Activated gamma-delta T cell treated with anti-CD3 and anti-CD28 coated beads, Interleukin-2, amount 50 U/mL, for 16 hours (primary cell): Measurements from ENCODE around the gene RHOG.
"Not testable (repeated sequence)": the region's sequence is repeated elsewhere in the genome, so short reads cannot be mapped to it uniquely, and the experiment has no call there.

ENCODE experiments used
- DNase-seq: peaks from one replicate; pipeline ENCODE4 v3.0.0-alpha.2; 2020; ENCODE audit warnings: low read depth

RHOG gene

DNA sequence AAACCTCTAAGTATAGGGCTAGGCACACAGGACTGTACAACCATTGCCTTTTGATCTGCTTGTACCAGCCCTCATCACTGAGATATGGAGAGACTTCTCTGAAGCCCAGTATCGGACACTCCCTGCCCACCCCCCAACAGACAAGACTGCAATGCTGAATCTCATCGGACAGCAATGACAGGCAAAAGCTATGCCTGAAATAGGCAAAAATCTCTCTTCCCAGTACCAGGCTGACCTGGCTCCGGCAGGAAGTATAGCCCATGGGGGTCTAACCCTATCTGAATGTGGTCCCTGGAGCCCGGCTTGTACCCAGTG, 6.5 kb downstream of the RHOG start:
- no peak for DNase-seq

DNA sequence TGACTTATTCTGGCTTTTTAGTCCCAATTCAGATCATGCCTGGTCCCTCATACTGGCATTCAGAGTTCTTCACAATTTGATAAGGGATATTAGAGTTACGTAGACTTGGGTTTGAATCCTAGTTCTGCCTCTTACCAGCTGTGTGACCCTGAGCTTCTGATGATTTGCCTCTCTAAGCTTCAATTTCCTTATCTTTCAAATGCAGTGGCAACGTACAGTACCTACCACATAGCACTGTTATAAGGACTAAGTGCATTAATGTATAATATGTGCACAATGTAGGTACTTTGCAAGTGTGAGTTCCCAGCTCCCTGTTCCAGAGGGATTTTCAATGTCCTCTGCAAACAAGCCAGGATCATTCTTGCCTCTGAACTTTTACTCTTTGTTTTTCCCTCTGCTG, 7.3 kb downstream of the RHOG start:
- DNase-seq = no peak

DNA sequence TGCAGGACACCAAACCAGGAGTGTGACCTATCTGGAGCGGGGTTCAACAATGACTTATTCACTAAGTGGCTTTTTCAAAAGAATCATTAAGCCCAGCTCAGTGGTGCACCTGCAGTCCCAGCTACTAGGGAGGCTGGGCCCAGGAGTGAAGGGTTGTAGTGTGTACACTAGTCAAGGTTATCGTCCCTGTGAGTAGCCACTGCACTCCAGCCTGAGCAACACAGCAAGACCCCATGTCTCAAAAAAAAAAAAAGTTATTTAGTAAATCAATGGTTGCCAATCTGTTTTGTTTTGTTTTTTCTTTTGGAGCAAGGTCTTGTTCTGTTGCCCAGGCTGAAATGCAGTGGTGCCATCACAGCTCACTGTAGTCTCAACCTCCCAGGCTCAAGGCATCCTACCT, 7.9 kb downstream of the RHOG start:
- DNase-seq = no peak

DNA sequence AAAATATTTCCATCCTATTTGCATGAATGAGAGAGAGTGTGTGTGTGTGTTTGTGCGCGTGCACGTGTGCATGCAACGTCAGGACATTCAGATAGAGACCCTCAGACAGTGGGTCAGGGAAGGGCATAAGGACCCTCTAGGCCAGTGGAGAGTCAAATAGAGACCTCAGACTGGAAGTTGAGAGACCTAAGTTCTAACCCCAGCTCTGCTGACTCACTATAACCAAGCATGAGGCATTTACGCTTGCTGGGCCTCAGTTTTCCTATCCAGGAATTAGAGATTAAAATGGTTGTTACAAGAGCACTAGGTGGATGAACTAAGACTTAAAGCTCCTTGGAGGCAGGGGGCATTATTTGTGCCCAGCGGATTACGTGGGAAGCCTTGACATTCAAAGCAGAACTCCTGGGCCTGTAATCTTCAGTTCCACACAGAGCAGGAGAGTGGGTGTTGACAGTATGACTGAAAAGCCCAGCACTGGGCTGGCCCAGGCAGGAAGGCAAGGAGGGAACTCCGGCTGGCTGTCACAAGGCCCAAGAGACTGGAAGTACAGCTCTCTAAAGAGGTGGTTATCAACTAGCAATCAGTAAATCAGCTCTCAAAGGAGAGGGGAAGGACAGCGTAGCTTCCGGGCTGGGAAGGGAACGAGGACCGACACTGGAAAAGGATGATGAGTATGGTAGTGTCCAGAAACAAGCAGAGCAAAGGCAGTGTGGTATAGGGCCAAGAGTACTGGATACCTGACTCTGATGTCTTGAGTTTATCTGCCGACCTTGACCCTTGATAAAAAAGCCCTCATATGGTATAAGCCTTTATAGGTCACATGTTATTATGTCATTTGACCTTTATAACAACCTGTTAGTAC, 9.2 kb downstream of the RHOG start:
- no peak for DNase-seq

DNA sequence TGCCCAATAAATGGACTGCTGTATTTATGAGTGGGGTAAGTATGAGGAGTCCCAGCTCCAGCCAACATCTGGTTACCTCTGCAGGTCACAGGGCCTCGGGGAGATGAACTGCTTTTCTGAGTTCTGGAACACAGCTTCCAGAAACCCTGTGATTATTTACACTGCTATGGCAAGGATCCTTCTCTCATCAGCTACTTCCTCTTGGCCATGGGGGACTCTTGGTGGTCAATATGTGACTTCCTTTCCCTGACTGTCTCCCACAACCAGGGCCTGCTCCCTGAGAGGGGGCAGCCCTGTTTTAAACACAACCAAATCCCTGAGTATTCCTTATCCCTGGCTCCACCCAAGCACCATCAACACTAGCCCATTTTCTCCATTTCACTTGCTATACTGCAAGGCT, 10.0 kb downstream of the RHOG start:
- DNase-seq = no peak

DNA sequence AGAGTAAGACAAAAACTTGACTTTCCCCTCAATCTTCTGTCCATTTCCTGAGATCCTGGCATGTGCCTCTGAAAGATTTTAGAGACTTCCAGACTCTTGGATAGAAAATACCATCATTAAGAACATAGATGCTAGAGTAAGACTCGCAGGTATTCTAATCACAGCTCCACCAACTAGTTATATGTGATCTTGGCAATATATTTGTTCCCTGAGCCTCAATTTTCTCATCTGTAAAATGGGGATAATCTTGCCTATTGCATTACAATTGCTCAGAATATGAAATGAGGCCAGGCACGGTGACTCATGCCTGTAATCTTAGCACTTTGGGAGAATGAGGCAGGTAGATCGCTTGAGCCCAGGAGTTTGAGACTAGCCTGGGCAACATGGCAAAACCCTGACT, 10.7 kb downstream of the RHOG start:
- DNase-seq = no peak

DNA sequence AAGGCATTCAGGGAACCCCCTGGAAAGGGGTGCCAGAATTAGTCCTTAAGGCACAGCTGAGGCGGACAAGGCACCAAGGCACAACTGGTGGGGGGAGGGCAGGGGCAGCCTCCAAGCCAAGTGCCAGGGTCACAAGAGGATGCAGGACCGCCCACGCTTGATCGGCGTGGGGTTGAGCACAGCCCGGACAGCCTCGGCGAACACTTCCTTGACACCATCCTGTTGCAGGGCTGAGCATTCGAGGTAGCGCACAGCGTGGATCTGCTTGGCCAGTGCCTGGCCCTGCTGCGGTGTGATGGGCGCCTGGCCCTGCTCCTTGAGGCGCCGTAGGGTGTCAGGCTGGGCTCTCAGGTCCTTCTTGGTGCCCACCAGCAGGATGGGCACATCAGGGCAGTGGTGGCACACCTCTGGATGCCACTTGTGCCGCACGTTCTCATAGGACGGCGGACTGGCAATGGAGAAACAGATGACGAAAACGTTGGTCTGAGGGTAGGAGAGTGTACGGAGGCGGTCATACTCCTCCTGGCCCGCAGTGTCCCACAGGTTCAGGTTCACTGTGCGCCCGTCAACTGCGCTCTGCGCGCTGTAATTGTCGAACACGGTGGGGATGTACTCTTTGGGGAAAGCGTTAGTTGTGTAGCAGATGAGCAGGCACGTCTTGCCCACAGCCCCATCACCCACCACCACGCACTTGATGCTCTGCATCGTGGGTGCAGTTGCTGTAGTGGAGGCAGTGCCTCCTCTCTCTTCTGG, 13.1 kb downstream of the RHOG start:
- no peak for DNase-seq

DNA sequence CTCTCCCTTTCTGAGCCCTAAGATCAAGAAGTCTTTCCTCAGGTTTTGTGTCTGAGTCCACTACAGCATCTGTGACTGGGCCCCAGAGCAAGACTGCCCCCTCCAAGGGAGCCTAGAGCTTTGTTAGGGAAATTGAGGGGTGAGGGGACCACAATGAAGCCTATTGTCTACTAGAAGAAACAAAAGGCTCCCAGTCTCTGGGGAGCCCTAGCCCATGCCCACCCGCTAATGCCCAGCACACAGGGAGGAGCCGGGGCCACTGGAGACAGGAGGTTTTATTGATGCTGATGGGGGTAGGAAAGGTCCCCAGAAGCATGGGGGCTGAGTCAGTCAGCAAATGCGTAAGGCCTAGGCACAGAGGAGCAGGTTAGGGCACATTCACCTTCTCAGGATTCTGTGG, 14.0 kb downstream of the RHOG start:
- DNase-seq = no peak

DNA sequence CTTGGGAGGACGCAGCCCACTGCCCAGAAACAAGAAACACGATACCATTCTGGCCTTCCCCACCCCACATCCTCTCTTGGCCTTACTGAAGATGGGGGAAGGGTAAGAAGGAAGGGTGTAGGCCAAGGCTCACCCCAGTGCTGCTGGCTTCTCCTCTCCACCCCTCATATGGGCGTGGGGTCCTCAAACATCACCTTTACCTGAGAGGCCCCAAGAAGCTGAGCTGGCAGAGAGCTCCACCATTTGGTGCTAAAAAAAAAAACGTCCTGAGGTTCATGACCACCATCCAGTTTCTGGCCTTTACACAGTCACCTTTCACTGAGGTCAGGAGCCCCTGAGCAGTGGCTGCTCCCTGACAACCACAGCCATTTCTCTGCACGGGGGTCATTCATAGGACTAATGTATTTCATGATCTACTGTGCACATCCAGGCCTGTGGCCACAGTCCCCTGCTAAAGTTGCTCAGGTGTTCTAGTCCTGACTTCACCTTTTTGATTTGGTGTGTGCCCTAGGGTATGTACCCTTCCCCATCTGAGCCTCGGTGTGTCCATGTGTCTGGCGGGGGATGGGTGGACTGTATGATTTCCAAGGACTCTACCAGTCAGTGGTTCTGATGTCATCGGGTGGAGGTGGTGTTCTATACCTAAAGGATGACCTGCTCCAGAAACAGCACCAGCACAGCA, 15.1 kb downstream of the RHOG start:
- no peak for DNase-seq

DNA sequence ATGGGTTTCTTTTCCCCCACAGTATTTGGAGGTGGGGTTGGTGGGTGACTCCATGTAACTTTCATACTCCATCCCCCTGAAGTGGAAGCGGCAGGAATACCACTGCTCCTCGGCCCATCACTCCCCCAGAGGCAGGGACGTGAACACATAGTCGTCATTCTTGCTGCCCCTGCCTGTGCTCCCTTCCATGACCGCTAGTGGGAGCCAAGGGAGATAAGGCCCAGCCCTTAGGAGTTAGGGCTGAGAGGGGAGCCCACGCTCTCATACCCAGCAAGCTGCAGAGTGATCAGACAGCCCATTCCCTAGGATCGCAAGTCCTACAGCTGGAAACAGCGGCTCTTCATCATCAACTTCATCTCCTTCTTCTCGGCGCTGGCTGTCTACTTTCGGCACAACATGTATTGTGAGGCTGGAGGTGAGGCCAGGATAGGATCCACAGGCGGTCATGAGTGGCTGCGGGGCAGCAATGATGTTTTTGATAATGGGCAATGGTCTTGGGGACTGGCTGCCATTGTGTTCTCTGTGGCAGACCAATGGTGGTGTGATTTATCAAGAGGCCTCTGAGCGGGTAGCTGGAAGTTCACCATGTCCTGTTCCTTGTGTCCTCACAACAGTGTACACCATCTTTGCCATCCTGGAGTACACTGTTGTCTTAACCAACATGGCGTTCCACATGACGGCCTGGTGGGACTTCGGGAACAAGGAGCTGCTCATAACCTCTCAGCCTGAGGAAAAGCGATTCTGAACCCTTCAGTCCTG, 15.9 kb downstream of the RHOG start:
- peak; percentile 73 for DNase-seq

DNA sequence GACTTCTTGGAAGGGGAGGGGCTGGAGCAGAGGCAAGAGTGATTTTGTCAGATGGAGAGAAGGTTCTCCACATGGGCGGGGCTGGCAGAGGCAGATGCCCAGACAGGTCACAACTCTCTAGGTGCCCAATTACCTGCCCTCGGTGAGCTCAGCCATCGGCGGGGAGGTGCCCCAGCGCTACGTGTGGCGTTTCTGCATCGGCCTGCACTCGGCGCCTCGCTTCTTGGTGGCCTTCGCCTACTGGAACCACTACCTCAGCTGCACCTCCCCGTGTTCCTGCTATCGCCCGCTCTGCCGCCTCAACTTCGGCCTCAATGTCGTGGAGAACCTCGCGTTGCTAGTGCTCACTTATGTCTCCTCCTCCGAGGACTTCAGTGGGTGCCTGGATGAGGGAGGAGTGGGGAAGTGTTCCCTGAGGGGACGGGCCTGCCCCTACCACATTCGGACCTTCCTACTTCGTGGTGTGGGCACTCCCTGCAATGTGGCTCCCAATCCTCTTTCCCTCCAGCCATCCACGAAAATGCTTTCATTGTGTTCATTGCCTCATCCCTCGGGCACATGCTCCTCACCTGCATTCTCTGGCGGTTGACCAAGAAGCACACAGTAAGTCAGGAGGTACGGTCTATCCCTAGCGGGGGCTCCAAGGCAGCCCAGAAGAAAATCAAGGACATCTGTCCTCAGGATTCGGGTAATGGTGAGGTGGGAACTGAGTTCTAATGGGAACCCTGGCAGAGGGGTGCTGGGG, 16.8 kb downstream of the RHOG start:
- DNase-seq = no peak

DNA sequence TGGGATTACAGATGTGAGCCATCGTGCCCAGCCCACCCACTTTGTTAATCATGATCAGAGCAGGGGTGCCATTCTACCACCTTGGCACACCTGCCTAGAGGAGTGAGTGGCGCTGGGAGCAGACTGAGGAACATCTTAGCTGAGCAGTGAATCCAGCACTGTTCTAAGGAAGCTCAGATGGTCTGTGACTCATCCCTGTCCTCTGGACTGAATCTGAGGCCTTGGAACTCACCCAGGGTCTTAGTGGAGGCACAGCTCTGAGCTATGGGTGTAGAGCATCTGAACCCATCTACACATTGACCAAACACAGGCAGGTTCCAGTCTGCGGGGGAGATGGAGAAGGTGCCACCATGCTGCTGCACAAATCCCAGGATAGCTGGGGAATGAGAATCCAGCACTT, 17.5 kb downstream of the RHOG start:
- no peak for DNase-seq

DNA sequence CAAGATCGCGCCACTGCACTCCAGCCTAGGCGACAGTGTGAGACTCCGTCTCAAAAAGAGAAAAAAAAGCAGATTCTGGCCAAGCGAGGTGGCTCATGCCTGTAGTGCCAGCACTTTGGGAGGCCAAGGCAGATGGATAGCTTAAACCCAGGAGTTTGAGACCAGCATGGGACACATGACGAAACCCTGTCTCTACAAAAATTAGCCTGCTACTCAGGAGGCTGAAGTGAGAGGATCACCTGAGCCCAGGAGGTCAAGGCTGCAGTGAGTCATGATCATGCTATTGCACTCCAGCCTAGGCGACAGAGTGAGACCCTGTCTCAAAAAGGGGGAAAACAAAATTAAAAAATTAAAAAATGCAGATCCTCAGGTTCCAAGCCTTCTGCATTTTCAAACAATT, 18.4 kb downstream of the RHOG start:
- no peak for DNase-seq

DNA sequence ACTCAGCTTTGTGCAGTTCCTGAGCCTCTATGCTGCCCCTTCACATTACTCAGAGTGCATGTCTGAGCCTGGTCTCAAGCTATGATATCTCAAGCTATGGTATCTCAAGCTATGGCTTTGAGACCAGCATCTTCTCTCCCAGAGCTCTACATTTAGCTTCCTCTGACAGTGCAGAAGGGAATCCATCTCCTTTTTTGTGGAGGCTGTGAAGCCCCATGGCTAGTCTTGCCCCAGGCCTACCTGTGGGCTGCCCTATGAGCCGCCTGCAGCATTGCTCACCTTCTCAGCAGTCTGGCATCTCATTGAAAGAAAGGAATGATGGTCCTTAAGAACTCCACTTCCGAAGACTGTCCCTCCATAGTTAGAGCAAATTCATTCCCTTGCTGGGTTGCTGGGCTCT, 19.8 kb downstream of the RHOG start:
- DNase-seq = no peak

DNA sequence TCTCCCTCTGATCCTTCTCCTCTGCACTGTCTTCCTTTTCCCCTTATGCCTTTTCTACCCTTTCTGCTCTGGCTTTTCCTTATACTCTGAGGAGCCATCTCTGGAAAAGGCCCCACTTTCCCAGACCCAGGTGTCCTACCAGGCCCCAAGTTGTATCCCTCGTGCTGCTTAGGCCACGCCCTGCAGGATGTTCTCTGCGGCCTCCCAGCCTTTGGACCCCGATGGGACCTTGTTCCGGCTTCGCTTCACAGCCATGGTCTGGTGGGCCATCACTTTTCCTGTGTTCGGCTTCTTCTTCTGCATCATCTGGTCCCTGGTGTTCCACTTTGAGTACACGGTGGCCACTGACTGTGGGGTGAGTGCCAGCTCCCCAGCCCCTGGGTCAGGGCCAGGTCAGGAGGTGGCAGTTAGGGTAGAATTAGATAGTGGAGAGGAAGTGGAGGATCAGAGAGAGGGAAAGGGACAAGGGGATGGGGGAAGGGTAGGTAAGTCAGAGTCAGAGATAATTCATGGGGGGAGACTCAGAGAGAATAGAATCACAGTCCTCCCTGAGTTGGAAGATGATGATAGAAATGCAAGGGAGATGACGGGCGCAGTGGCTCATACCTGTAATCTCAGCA, 23.5 kb downstream of the RHOG start:
- no peak for DNase-seq

DNA sequence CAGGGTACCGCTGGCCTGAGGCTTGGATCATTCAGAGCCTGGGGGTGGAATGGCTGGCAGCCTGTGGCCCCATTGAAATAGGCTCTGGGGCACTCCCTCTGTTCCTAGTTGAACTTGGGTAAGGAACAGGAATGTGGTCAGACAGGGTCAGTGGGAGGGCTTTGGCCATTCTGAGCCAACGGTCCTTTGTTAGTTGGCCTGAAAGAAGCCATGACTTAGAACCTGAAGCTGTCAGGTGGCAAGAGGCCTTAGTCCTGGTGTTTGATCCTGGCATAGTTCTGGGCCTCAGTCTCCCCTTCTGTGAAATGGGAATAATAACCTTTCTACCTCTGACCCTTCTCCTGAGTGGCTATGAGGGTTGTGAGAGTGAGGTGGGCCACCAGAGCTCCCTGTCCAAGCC, 24.1 kb downstream of the RHOG start:
- no peak for DNase-seq

DNA sequence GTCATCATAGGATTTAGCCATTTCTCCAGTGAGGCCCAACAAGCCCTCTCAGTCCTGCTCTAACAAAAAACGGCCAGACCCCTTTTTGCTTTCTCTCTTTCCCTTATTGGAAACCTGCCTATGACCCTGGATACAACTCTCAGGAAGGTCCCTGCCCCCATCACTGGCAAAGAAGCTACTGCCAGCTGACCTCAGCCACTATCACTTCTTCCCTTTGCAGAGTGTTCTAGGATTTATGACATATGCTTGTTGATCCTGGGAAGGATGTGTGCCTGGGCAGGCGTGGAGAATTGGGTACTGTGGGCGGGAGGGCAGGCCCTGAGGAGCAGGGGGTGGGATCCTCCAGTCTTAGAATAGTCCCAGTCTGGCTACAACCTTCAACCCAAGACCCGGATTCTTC, 24.9 kb downstream of the RHOG start:
- DNase-seq = no peak

DNA sequence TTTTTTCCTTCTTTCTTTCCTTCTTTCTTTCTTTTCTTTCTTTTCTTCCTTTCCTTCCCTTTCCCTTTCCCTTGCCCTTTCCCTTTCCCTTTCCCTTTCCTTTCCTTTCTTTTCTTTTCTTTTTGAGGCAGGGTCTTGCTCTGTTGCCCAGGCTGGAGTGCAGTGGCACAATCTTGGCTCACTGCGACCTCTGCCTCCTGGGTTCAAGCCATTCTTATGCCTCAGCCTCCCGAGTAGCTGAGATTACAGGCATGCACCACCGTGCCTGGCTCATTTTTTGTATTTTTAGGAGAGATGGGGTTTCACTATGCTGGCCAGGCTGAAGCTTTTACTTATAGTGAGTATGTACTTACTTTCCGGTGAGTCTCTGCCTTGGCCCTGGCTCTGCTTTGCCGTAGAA, 25.9 kb downstream of the RHOG start:
- DNase-seq = not testable (repeated sequence)

DNA sequence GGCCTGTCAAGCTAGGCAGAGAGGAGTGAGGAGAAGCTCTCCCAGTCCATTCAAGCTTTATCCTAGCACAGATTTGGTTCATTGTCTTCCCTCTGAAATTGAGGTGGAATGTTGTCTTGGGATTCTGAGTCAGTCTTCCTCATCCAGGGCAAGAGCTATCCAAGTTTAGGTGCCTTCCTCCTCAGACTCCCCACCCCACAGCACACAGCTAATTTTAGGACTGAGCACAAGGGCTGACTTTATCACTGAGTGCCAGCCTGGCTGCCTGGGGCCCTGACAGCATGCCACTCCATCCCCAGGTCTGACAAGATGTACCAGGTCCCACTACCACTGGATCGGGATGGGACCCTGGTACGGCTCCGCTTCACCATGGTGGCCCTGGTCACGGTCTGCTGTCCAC, 29.8 kb downstream of the RHOG start:
- no peak for DNase-seq

DNA sequence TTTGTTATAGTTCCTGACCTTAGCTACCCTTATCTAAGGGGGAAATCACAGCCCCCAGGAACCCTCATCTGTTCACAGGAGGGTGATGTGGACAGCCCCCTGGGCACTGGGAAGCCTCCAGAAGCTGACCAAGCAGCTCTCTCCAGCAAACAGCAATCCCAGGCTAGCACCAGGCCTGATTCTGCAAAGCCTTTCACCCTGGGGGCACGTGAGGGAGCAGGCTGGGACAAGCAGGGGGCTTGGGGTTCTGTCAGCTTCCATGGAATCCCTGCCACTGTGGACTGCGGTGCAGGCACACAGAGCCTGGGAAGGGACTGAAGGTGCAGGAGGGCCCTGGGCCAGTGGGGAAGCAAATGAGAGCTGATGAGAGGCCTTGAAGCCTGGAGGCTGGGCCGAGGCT, 30.3 kb downstream of the RHOG start:
- DNase-seq = no peak

DNA sequence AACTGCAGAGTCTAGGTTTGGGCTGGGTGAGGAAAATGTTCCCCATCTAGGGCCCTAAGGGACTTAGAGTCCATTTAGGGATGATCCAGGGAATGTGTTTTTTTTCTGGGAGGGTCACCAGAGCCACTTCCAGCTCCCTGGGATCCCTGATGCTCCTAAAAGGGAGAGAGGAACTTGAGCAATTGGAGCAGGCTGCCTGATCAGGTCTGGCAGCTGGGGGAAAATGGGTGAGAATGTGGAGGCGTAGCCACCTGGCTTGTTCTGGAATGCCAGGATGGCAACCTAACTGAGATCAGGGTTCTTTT, 31.2 kb downstream of the RHOG start:
- DNase-seq = no peak
